ENCODE measurements around the gene TFF1.

DNA sequence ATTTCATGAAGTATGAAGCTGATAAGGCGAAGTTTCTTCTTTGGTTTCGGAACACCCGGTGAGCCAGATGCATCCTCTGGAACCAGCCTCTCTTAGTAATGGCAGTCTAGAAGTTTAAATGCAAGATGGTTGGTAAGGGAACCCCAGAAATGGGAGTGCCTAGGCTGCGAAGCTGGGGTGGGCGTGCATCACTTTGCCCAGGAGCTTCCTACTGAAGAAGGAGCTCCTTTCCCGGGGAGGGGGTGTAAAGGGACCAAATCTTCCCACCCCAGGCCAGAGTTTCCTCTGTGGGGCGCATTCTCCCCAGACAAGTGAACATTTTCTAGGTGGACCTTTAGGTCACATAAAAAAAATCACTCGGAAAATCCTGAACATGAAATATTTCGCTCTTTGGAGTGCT, 19.9 kb downstream of the TFF1 start:
- TF ChIP-seq, protein P1, sequence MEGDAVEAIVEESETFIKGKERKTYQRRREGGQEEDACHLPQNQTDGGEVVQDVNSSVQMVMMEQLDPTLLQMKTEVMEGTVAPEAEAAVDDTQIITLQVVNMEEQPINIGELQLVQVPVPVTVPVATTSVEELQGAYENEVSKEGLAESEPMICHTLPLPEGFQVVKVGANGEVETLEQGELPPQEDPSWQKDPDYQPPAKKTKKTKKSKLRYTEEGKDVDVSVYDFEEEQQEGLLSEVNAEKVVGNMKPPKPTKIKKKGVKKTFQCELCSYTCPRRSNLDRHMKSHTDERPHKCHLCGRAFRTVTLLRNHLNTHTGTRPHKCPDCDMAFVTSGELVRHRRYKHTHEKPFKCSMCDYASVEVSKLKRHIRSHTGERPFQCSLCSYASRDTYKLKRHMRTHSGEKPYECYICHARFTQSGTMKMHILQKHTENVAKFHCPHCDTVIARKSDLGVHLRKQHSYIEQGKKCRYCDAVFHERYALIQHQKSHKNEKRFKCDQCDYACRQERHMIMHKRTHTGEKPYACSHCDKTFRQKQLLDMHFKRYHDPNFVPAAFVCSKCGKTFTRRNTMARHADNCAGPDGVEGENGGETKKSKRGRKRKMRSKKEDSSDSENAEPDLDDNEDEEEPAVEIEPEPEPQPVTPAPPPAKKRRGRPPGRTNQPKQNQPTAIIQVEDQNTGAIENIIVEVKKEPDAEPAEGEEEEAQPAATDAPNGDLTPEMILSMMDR (conservative IDR thresholded peaks at IDR 0.05 in 1 of 2, IDR thresholded peaks at IDR 0.05 in 1 of 2; ENCODE audit: extremely low read depth in 1 of 2, insufficient read depth in 1 of 2, low read depth in 1 of 2, low read length in 2 of 2) = no peak
- no peak for TF ChIP-seq EZH2 (IDR thresholded peaks at IDR 0.05; ENCODE audit: borderline replicate concordance, low read length)

All from mammary epithelial cell (primary cell).